Central memory CD8-positive, alpha-beta T cell (primary cell): ENCODE measurements around the gene NDUFV2.
"Not testable (repeated sequence)": the region's sequence is repeated elsewhere in the genome, so short reads cannot be mapped to it uniquely, and the experiment has no call there.

Experiments
- ATAC-seq: fragments of 150-1000 bp; cut with Tn5 transposase; replicated peaks from 2 replicates; pipeline ENCODE4 v1.10.0; 2022; ENCODE audit warnings: mild to moderate bottlenecking, moderate FRiP score, moderate number of reproducible peaks; ENCODE audit not compliant: poor library complexity, severe bottlenecking; ENCODE audit errors: extremely low read depth
- DNase-seq, 2 donors: peaks; one replicate each; pipeline ENCODE4 v3.0.0; 2021; ENCODE audit warnings: low spot score in 2 of 2
- H3K27ac Mint-ChIP-seq: one replicate; pipeline ENCODE4 v1.8.0; 2022; ENCODE audit warnings: low read depth, mild to moderate bottlenecking, moderate library complexity, mixed read lengths
- H3K27me3 Mint-ChIP-seq: one replicate; pipeline ENCODE4 v1.8.0; 2022; ENCODE audit warnings: mixed read lengths
- H3K36me3 Mint-ChIP-seq: one replicate; pipeline ENCODE4 v1.8.0; 2022; ENCODE audit warnings: mild to moderate bottlenecking, moderate library complexity, mixed read lengths; ENCODE audit not compliant: insufficient read depth
- H3K4me1 Mint-ChIP-seq: one replicate; pipeline ENCODE4 v1.8.0; 2022; ENCODE audit warnings: mixed read lengths
- H3K4me3 Mint-ChIP-seq: one replicate; pipeline ENCODE4 v1.8.0; 2022; ENCODE audit warnings: mild to moderate bottlenecking, moderate library complexity, mixed read lengths
- H3K9me3 Mint-ChIP-seq: one replicate; pipeline ENCODE4 v1.8.0; 2022; ENCODE audit warnings: mixed read lengths

The NDUFV2 gene

DNA sequence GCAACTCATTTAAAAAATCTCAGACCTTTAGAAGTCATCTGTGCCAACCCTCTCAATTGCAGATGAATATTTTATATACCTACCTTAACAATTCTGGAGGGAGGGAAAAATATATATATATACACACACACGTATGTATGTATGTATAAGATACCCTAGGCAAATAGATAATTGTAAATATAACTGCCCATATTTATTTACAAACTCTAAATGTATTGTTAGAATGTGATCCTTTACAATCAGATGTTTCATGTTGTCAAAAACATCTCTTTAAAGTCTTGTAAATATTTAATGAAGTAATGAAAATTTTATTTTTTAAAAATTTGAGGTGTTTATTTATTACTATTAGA lies 45.7 kb downstream of the NDUFV2 start:
- no peak for DNase-seq
- no peak for ATAC-seq
- H3K27me3 Mint-ChIP-seq: no peaks in the 10 kb centered on the region
- peaks cover 6% of the 10 kb centered on the region for H3K36me3 Mint-ChIP-seq
- H3K27ac Mint-ChIP-seq: peak overlapping the region; percentile 5
- no peak overlapping the region for H3K4me3 Mint-ChIP-seq
- no peaks in the 10 kb centered on the region for H3K9me3 Mint-ChIP-seq
- H3K4me1 Mint-ChIP-seq: peaks cover 69% of the 10 kb centered on the region

DNA sequence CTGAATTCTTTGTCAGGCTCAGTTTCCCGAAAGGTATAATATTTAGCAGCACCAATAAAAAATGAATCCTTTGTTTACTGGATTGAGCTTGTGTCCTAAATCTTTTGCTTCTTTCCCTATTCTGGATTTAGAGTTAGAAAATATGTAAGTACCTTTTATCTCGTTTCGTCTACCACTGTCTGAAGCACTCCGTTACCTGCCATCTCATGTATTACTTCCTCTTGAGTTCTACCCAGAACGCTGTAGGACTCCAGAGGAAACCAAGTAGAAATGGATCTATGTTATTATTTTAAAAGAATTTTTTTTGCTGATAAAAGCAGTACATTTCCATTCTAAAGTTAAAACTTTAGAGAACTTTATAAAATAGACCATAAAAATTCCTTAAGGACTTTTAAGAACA lies 47.6 kb downstream of the NDUFV2 start:
- peaks cover 8% of the 10 kb centered on the region for H3K36me3 Mint-ChIP-seq
- peaks cover 73% of the 10 kb centered on the region for H3K4me1 Mint-ChIP-seq
- ATAC-seq (no peak), DNase-seq (no peak)
- H3K27ac Mint-ChIP-seq: peak overlapping the region; percentile 63
- no peaks in the 10 kb centered on the region for H3K9me3 Mint-ChIP-seq
- no peaks in the 10 kb centered on the region for H3K27me3 Mint-ChIP-seq
- H3K4me3 Mint-ChIP-seq: no peak overlapping the region

DNA sequence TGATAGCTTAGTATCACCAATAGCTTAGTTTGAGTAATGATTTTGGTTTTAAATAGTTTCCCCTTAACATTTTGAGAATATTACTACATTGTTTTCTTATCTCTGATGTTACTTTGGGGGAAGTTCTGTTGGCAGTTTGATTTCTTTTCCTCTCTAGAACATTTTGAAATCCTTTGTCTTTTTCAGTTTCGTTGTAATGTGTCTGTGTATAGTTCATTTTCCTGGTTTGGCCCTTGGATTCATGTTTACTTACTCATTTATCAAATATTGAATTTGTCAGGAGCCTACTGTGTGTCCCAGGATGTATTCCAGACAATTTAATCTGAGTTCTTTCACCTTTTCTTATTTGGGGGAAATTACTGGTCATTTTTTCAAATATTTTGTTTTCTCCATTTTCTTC lies 50.8 kb downstream of the NDUFV2 start:
- Mint-ChIP-seq H3K4me3 (no peak overlapping the region), H3K9me3 (no peaks in the 10 kb centered on the region), H3K4me1 (peaks cover 76% of the 10 kb centered on the region), H3K36me3 (peaks cover 12% of the 10 kb centered on the region), H3K27me3 (no peaks in the 10 kb centered on the region), H3K27ac (peak overlapping the region; percentile 51)
- ATAC-seq: no peak
- no peak for DNase-seq

DNA sequence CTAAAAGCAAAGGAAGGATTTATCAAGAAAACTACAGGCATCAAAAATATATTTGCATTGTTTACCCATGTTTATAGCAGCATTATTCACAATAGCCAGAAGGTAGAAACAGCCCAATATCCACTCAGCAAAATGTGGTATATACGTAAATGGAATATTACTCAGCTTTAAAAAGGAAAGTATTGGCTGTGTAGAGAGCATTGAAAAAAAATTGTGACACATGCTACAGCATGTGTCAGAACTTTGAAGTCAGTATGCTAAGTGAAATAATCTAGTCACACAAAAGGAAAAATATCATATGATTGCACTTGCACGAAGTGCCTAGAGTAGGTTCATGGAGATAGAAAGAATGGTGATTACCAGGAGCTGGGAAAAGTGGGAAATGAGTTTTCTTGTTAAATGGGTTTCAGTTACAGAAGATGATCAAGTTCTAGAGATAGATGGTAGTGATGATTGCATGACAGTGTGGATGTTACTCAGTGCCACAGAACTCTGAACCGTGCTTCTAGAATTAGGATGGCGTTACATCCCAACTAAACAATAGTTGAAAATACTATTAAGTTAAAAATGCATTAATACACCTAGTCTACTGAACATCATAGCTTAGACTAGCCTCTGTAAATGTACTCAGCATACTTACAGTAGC lies 54.2 kb downstream of the NDUFV2 start:
- H3K4me3 Mint-ChIP-seq: peak overlapping the region; percentile 23
- no peak for ATAC-seq
- no peaks in the 10 kb centered on the region for H3K9me3 Mint-ChIP-seq
- no peak for DNase-seq
- peak overlapping the region; percentile 64 for H3K27ac Mint-ChIP-seq
- H3K27me3 Mint-ChIP-seq: no peaks in the 10 kb centered on the region
- H3K4me1 Mint-ChIP-seq: peaks cover 73% of the 10 kb centered on the region
- peaks cover 14% of the 10 kb centered on the region for H3K36me3 Mint-ChIP-seq

DNA sequence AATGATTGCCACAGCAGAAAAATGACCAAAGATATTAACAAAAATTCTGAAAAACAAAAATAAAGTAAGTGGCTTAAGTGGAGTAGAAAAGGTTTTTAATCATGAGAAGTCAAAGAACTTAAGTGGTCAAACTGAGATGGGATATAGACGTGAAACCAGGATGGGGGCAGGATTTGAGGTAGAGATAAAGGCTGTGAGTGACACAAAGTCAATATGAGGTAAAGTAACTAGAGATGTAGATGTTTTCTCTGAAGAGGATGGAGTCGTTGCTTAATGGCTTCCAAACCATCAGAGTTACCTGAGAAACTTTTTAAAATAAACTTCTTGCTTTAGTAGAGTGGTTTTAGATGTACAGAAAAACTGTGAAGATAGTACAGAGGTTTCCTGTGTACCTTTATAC lies 55.3 kb downstream of the NDUFV2 start:
- ATAC-seq: no peak
- Mint-ChIP-seq H3K4me3 (no peak overlapping the region), H3K27me3 (no peaks in the 10 kb centered on the region), H3K4me1 (peaks cover 75% of the 10 kb centered on the region), H3K36me3 (peaks cover 13% of the 10 kb centered on the region), H3K9me3 (no peaks in the 10 kb centered on the region), H3K27ac (peak overlapping the region; percentile 64)
- DNase-seq: no peak

DNA sequence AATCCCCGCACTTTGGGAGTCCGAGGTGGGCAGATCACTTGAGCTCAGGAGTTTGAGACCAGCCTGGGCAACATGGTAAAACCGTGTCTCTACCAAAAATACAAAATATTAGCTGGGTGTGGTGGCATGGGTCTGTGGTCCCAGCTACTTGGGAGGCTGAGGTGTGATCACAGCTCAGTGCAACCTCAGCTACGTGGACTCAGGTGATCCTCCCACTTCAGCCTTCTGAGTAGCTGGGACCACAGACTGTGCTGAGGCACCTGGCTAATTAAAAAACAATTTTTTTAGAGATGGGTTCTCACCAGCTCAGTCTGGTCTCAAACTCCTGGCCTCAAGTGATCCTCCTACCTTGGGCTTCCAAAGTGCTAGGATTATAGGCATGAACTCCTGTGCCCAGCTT lies 57.5 kb downstream of the NDUFV2 start:
- ATAC-seq (peak; percentile 61), DNase-seq (no peak)
- Mint-ChIP-seq H3K4me1 (peaks cover 75% of the 10 kb centered on the region), H3K36me3 (peaks cover 12% of the 10 kb centered on the region), H3K27ac (no peak overlapping the region), H3K27me3 (no peaks in the 10 kb centered on the region), H3K4me3 (no peak overlapping the region), H3K9me3 (peaks cover 12% of the 10 kb centered on the region)

DNA sequence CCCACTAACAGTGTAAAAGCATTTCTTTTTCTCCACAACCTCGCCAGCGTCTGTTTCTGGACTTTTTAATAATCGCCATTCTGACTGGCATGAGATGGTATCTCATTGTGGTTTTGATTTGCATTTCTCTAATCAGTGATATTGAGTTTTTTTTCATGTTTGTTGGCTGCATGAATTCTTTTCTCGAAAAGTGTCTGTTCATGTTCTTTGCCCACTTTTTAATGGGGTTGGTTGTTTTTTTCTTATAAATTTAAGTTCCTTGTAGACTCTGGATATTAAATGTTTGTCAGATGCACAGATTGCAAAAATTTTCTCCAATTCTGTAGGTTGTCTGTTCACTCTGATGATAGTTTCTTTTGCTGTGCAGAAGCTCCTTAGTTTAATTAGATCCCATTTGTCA lies 60.2 kb downstream of the NDUFV2 start:
- H3K4me3 Mint-ChIP-seq, ATAC-seq, H3K27ac Mint-ChIP-seq, DNase-seq, H3K27me3 Mint-ChIP-seq: not testable (repeated sequence)
- Mint-ChIP-seq H3K9me3 (peaks cover 12% of the 10 kb centered on the region), H3K36me3 (peaks cover 11% of the 10 kb centered on the region), H3K4me1 (peaks cover 61% of the 10 kb centered on the region)

DNA sequence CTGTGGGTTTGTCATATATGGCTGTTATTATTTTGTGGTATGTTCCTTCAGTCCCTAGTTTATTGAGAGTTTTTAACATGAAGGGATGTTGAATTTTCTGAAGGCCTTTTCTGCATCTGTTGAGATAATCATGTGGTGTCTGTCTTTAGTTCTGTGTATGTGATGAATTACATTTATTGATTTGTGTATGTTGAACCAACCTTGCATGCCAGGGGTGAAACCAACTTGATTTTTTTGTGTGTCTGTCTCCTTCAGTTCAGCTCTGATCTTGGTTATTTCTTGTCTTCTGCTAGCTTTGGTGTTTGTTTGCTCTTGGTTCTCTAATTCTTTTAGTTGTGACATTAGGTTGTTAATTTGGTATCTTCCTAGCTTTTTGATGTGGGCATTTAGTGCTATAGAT lies 61.6 kb downstream of the NDUFV2 start:
- peaks cover 60% of the 10 kb centered on the region for H3K4me1 Mint-ChIP-seq
- DNase-seq, H3K36me3 Mint-ChIP-seq: not testable (repeated sequence)

DNA sequence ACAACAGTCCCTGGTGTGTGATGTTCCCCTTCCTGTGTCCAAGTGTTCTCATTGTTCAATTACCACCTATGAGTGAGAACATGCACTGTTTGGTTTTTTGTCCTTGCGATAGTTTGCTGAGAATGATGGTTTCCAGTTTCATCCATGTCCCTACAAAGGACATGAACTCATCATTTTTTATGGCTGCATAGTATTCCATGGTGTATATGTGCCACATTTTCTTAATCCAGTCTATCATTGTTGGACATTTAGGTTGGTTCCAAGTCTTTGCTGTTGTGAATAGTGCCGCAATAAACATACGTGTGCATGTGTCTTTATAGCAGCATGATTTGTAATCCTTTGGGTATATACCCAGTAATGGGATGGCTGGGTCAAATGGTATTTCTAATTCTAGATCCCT lies 63.4 kb downstream of the NDUFV2 start:
- DNase-seq, H3K27ac Mint-ChIP-seq, H3K4me3 Mint-ChIP-seq, H3K27me3 Mint-ChIP-seq, ATAC-seq, H3K36me3 Mint-ChIP-seq: not testable (repeated sequence)
- peaks cover 12% of the 10 kb centered on the region for H3K9me3 Mint-ChIP-seq
- peaks cover 69% of the 10 kb centered on the region for H3K4me1 Mint-ChIP-seq

More for the DNA sequence above, 61.6 kb downstream of the NDUFV2 start:
- peak overlapping the region; percentile 2 for H3K4me3 Mint-ChIP-seq
- not testable (repeated sequence) for H3K27me3 Mint-ChIP-seq, ATAC-seq, H3K27ac Mint-ChIP-seq
- peaks cover 12% of the 10 kb centered on the region for H3K9me3 Mint-ChIP-seq

DNA sequence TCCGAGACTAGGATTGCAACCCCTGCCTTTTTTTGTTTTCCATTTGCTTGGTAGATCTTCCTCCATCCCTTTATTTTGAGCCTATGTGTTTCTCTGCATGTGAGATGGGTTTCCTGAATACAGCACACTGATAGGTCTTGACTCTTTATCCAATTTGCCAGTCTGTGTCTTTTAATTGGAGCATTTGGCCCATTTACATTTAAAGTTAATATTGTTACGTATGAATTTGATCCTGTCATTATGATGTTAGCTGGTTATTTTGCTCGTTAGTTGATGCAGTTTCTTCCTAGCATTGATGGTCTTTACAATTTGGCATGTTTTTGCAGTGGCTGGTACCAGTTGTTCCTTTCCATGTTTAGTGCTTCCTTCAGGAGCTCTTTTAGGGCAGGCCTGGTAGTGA lies 67.0 kb downstream of the NDUFV2 start:
- not testable (repeated sequence) for ATAC-seq, H3K27me3 Mint-ChIP-seq, H3K9me3 Mint-ChIP-seq, DNase-seq
- H3K36me3 Mint-ChIP-seq: peaks cover 13% of the 10 kb centered on the region
- H3K27ac Mint-ChIP-seq: peak overlapping the region; percentile 88
- H3K4me1 Mint-ChIP-seq: peaks cover 71% of the 10 kb centered on the region
- peak overlapping the region; percentile 53 for H3K4me3 Mint-ChIP-seq

DNA sequence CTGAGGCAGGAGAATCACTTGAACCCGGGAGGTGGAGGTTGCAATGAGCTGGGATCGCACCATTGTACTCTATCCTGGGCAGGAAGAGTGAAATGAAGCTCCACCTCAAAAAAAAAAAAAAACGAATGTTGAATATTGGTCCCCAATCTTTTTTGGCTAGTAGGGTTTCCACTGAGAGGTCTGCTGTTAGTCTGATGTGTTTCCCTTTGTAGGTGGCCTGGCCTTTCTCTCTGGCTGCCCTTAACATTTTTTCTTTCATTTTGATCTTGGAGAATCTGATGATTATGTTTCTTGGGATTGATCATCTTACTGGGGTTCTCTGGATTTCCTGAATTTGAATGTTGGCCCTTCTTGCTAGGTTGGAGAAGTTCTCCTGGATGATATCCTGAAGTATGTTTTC lies 69.4 kb downstream of the NDUFV2 start:
- ATAC-seq, H3K9me3 Mint-ChIP-seq, H3K27me3 Mint-ChIP-seq, DNase-seq: not testable (repeated sequence)
- H3K4me1 Mint-ChIP-seq: peaks cover 74% of the 10 kb centered on the region
- peak overlapping the region; percentile 64 for H3K27ac Mint-ChIP-seq
- H3K36me3 Mint-ChIP-seq: peaks cover 20% of the 10 kb centered on the region
- H3K4me3 Mint-ChIP-seq: peak overlapping the region; percentile 24

DNA sequence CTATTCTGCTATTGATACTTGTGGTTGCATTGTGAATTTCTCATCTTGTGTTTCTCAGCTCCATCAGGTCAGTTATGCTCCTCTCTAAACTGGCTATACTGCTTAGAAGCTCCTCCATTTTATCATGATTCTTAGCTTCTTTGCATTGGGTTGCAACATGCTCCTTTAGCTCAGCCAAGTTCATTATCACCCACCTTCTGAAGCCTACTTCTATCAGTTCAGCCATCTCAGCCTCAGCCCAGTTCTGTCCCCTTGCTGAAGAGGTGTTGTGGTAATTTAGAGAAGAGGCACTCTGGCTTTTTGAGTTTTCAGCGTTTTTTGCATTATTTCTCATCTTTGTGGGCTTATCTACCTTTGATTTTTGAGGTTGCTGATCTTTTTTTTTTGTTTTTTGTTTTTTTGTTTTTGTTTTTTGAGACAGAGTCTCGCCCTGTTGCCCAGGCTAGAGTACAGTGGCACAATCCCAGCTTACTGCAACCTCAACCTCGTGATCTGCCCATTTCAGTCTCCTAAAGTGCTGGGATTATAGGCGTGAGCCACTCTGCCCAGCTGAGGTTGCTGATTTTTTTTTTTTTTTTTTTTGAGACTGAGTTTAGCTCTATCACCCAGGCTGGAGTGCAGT lies 70.1 kb downstream of the NDUFV2 start:
- peaks cover 76% of the 10 kb centered on the region for H3K4me1 Mint-ChIP-seq
- H3K4me3 Mint-ChIP-seq: peak overlapping the region; percentile 24
- DNase-seq: no peak
- no peak for ATAC-seq
- H3K27me3 Mint-ChIP-seq: no peaks in the 10 kb centered on the region
- H3K9me3 Mint-ChIP-seq: no peaks in the 10 kb centered on the region
- peaks cover 22% of the 10 kb centered on the region for H3K36me3 Mint-ChIP-seq
- peak overlapping the region; percentile 64 for H3K27ac Mint-ChIP-seq

DNA sequence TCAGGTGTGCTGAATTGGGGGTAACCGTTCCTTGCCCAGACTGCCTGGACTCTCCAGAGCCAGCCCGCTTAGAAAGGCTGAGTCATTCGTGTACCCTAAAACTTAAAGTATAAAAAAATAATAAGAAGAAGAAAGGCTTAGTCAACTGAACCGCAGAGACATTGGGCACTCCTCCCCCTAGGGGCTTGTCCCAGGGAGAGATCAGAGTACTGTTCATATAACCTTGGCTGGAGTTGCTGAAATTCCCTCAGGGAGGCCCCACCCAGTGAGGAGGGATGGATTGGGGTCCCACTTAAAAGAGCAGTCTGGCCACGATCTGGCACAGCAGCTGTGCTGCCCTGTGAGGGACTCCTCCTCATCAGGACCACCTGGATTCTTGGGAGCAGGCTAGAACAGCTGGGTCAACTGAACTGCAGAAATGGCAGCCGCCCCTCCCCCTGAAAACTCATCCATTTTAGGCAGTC lies 71.3 kb downstream of the NDUFV2 start:
- Mint-ChIP-seq H3K27ac (no peak overlapping the region), H3K4me3 (peak overlapping the region; percentile 24), H3K27me3 (no peaks in the 10 kb centered on the region), H3K4me1 (peaks cover 76% of the 10 kb centered on the region), H3K9me3 (no peaks in the 10 kb centered on the region), H3K36me3 (peaks cover 27% of the 10 kb centered on the region)
- DNase-seq (no peak), ATAC-seq (no peak)
